T-helper 22 cell (primary cell): Measurements from ENCODE around the gene MPL.
"Not testable (repeated sequence)": the region's sequence is repeated elsewhere in the genome, so short reads cannot be mapped to it uniquely, and the experiment has no call there.

Source experiments
- DNase-seq: peaks from one replicate; pipeline ENCODE4 v3.0.0-alpha.2; 2020; ENCODE audit warnings: low read depth

Gene MPL

GRCh38 chr1:43377831-43378230 lies 40.2 kb downstream of the MPL start:
- DNase-seq = no peak

- no peak for DNase-seq
Observed at GRCh38 chr1:43379476-43379875, 41.9 kb downstream of the MPL start.

GRCh38 chr1:43381612-43382011 lies 44.0 kb downstream of the MPL start:
- no peak for DNase-seq

GRCh38 chr1:43382027-43382779 lies 44.6 kb downstream of the MPL start:
- DNase-seq = no peak

- DNase-seq = no peak
Observed at GRCh38 chr1:43383449-43383848, 45.8 kb downstream of the MPL start.

GRCh38 chr1:43386676-43387075 lies 49.1 kb downstream of the MPL start:
- DNase-seq = no peak

GRCh38 chr1:43387976-43388599 lies 50.5 kb downstream of the MPL start:
- no peak for DNase-seq

GRCh38 chr1:43388613-43389012 lies 51.0 kb downstream of the MPL start:
- no peak for DNase-seq

- peak; percentile 89 for DNase-seq
Observed at GRCh38 chr1:43389326-43390313, 52.0 kb downstream of the MPL start, which contains the start of the genes MED8 and SZT2. Gene MED8, minus strand, starts transcription at chr1:43389800. Its CDS starts 36 bp downstream, at chr1:43389764. Gene SZT2, plus strand, starts transcription at chr1:43389899. Its CDS starts 70 bp downstream, at chr1:43389969.

GRCh38 chr1:43392702-43393101 lies 55.1 kb downstream of the MPL start:
- no peak for DNase-seq

- DNase-seq = no peak
Observed at GRCh38 chr1:43395523-43395922, 57.9 kb downstream of the MPL start.

GRCh38 chr1:43396059-43396458 lies 58.4 kb downstream of the MPL start:
- no peak for DNase-seq

- no peak for DNase-seq
Observed at GRCh38 chr1:43398227-43398626, 60.6 kb downstream of the MPL start.

GRCh38 chr1:43400441-43400840 lies 62.8 kb downstream of the MPL start:
- not testable (repeated sequence) for DNase-seq

- DNase-seq = no peak
Observed at GRCh38 chr1:43402089-43402865, 64.7 kb downstream of the MPL start.
